Measurements from ENCODE around the gene CCND1.
A peak's percentile ranks its signal among the peaks of the same experiment; 100 is the strongest.

Gene CCND1

GRCh38 chr11:69641681-69642548 lies 959 bp downstream of the CCND1 start:
- no peak for DNase-seq

GRCh38 chr11:69642549-69642912 lies 1.6 kb downstream of the CCND1 start:
- DNase-seq: no peak

DNA sequence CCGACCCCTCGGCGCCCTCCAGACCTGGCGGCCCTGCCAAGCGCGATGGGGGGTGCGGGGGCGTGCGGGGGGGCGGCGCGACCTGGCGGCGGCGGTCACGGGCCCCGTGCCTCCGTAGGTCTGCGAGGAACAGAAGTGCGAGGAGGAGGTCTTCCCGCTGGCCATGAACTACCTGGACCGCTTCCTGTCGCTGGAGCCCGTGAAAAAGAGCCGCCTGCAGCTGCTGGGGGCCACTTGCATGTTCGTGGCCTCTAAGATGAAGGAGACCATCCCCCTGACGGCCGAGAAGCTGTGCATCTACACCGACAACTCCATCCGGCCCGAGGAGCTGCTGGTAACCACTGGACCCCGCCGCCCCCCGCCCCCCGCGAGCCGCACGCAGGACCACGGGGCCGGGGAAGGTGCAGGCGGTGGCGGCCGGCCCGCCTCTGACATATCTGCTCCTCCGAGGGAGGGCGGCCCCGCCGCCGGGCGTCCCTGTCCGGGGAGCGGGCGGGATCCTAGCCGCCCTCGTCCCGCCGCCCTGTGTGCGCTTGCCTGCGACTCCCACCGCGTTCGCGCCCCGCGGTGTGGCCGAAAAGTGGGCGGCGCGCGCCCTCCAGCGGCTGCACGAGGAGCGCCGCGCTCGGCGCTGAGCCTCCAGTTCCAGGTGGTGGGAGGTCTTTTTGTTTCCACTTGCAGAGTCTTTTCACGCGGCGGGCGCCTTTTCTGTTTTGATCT lies 2.1 kb downstream of the CCND1 start:
- DNase-seq: peak in 1 of 2 donors; percentile 50

GRCh38 chr11:69643646-69644045 lies 2.7 kb downstream of the CCND1 start:
- DNase-seq: no peak

- DNase-seq: no peak
These were observed 3.4 kb downstream of the CCND1 start for GRCh38 chr11:69644071-69644961.

GRCh38 chr11:69644962-69645675 lies 4.2 kb downstream of the CCND1 start:
- DNase-seq: no peak

- no peak for DNase-seq
These were observed 5.0 kb downstream of the CCND1 start for GRCh38 chr11:69645801-69646492.

GRCh38 chr11:69646493-69647389 lies 5.8 kb downstream of the CCND1 start:
- no peak for DNase-seq

DNA sequence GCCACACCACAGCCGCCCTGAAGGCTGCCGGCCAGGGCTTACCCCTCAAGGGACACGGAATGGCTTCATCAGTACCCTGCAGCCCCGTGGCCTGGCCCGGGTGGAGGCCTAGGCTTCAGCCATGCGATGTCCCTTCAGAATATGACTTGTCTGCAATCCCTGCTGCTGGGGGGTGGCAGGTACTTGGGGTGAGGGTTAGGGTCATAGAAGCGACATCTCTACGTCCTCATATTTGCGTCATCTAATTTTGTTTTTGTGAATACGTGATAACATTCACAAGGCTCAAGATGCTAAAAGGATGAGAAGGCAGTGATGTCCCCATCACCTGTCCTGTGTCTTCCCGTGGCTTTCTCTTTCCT lies 6.4 kb downstream of the CCND1 start:
- DNase-seq: no peak

DNA sequence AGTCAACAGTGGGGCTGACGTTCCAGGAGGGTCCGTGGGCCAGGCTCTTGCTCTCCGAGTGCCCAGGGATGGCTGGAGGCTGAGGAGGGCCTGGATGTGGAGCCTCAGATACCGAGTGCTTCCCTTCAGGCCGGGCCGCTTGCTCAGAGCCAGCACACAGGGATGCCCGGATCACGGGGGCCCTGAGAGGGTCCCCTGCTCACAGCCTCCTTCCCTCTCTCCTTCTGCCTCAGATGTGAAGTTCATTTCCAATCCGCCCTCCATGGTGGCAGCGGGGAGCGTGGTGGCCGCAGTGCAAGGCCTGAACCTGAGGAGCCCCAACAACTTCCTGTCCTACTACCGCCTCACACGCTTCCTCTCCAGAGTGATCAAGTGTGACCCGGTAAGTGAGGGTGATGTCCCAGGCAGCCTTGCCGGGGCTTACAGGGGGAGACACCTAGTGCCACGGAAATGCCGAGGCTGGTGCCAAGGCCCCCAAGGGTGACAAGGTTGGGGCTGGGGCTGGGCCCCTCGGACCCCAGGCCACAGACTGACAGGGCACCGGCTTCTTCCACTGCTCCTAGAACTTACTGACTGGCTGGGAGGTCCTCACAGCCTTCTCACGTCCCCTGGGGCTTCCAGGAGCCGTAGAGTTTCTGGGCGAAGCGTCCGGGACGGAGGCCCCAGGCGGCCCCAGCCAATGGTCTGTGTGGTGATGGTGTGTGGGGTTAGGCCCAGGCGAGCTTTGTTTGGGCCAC lies 7.0 kb downstream of the CCND1 start:
- DNase-seq: no peak

DNA sequence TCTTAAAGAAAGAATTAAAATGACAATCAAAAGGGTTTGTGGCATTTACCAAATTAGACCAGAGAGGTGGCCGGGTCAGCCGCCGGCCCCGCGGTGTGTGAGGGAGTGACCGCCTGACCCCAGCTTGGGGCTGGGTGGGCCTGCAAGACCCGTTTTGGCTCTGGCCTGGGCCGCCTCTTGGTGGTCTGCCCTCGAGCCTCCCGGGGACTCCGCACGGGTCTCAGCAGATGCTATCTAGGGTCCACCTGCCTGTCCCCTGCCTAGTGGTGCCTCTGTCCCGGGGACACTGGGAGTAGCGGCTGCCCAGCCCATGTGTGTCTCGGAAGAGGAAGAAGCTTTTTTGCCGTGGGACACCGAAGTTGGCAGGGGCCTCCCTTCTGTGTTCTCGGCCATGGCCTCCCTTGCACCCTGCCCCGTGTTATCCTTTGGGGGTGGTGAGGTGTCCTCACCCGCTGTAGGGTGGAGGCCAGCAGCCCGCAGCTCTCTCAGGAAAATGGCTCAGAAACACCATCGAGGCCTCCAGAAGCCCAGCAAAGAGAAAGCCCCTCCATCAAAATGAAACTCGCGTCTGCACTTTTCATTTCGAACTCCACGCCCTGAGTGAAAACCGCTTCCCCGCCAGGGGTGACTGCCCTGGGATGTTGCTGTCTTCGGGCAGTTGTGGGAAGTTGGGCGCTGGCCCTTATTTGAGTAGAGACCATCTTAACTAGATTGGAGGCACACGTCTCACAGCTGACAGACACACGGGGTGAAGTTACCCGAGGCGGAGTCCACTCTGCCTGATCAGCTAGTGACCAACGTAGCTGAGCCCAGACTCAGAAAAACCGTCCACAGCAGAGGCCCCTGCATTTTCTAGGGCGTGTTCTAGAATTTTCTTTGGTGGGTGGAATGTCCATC lies 8.0 kb downstream of the CCND1 start:
- DNase-seq: no peak

DNA sequence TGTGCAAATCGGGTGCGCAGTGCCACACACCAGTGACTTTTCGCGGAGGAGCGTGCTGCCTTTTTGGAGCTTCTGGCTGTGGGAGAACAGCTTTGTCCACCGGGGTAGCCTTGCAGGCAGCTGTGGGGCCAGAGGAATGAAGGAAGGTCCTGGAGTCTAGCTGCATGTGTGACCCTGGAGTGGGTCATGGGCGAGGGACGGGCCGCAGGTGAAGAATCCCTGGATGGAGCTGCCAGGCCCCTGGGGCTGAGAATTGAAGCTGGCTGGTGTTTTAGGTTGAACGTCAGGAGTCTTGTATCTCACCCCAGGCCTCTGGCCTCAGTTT lies 8.6 kb downstream of the CCND1 start:
- no peak for DNase-seq

GRCh38 chr11:69650081-69650831 lies 9.3 kb downstream of the CCND1 start:
- DNase-seq: no peak

GRCh38 chr11:69650832-69651344 lies 9.9 kb downstream of the CCND1 start:
- no peak for DNase-seq

DNA sequence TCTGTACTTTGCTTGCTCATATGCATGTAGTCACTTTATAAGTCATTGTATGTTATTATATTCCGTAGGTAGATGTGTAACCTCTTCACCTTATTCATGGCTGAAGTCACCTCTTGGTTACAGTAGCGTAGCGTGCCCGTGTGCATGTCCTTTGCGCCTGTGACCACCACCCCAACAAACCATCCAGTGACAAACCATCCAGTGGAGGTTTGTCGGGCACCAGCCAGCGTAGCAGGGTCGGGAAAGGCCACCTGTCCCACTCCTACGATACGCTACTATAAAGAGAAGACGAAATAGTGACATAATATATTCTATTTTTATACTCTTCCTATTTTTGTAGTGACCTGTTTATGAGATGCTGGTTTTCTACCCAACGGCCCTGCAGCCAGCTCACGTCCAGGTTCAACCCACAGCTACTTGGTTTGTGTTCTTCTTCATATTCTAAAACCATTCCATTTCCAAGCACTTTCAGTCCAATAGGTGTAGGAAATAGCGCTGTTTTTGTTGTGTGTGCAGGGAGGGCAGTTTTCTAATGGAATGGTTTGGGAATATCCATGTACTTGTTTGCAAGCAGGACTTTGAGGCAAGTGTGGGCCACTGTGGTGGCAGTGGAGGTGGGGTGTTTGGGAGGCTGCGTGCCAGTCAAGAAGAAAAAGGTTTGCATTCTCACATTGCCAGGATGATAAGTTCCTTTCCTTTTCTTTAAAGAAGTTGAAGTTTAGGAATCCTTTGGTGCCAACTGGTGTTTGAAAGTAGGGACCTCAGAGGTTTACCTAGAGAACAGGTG lies 11.1 kb downstream of the CCND1 start:
- DNase-seq: no peak

- DNase-seq: no peak
These were observed 12.0 kb downstream of the CCND1 start for GRCh38 chr11:69652999-69653398.

- DNase-seq: no peak
These were observed 12.5 kb downstream of the CCND1 start for GRCh38 chr11:69653406-69653960.
